ENCODE data around the gene NAMPT. TPM values are rescaled to one million over a fixed set of nuclear protein-coding genes. Genes with fewer than 3 reads are reported as not detected.

NAMPT gene
- total and polyA plus RNA-seq, 9 of the 15 experiments (the other 6 are each of a cell fraction or from before 2014, with no cell fraction given) = 41.1 to 160 (median 106) TPM

- peak; percentile 33; the same call in 1 of the 2 replicates for TF ChIP-seq ZNF511 (CRISPR knock-in tag; IDR thresholded peaks at IDR 0.05)
- TF ChIP-seq CREBBP (IDR thresholded peaks at IDR 0.05; ENCODE audit: low read depth, low read length) = no peak
- TF ChIP-seq ZBTB8A (IDR thresholded peaks at IDR 0.05; ENCODE audit: partially characterized antibody) = no peak
- no peak for TF ChIP-seq ZNF134 (CRISPR knock-in tag; conservative IDR thresholded peaks at IDR 0.05)
- TF ChIP-seq KDM2B (CRISPR knock-in tag; IDR thresholded peaks at IDR 0.05) = 0 out of 2 replicates have a peak, but pooled peaks have one; percentile 24
- no peak; a peak in 1 of 4 replicates for TF ChIP-seq NONO (IDR thresholded peaks at IDR 0.05; ENCODE audit: low read depth in 2 of 2, low read length in 1 of 2)
- TF ChIP-seq MLLT1 (IDR thresholded peaks at IDR 0.05) = peak; percentile 76 to 91
- peak; percentile 41 for TF ChIP-seq ZFX (CRISPR knock-in tag; IDR thresholded peaks at IDR 0.05)
- TF ChIP-seq MEIS2 (IDR thresholded peaks at IDR 0.05; ENCODE audit: partially characterized antibody) = no peak
- 0 out of 2 replicates have a peak, but pooled peaks have one; percentile 11 for TF ChIP-seq ATF4 (CRISPR knock-in tag; IDR thresholded peaks at IDR 0.05)
- TF ChIP-seq BHLHE40 (IDR thresholded peaks at IDR 0.05; ENCODE audit: low read length) = no peak
- TF ChIP-seq ARID2 (IDR thresholded peaks at IDR 0.05) = no peak
- TF ChIP-seq PBX2 (CRISPR knock-in tag; IDR thresholded peaks at IDR 0.05; ENCODE audit: low read depth) = no peak
- TF ChIP-seq PBX2 (tag; conservative IDR thresholded peaks at IDR 0.05; ENCODE audit: low read depth) = no peak
- TF ChIP-seq ZBTB34 (CRISPR knock-in tag; IDR thresholded peaks at IDR 0.05) = no peak
- no peak for TF ChIP-seq HMGXB4 (CRISPR knock-in tag; IDR thresholded peaks at IDR 0.05)
- TF ChIP-seq U2AF1 (optimal IDR thresholded peaks at IDR 0.05; ENCODE audit: low read depth, low read length) = no peak
- TF ChIP-seq POLR2B (IDR thresholded peaks at IDR 0.05; ENCODE audit: low read depth, partially characterized antibody) = peak; percentile 88
- no peak for TF ChIP-seq KDM4B (IDR thresholded peaks at IDR 0.05; ENCODE audit: borderline replicate concordance in 2 of 2, low read depth in 1 of 2)
- peak; percentile 78 for TF ChIP-seq KDM5B (IDR thresholded peaks at IDR 0.05; ENCODE audit: insufficient replicate concordance, low read depth, low read length)
Measured at GRCh38 chr7:106284714-106285050, at the start of gene NAMPT (continued).

All from K562 (cell line).